Measurements from ENCODE around the gene MEGF6.

The MEGF6 gene

GRCh38 chr1:3537359-3537758, 73.9 kb downstream of the MEGF6 start:
- Histone ChIP-seq H3K36me3 (ENCODE audit: control insufficient read depth in 1 of 2, insufficient read depth in 2 of 2, low read depth in 1 of 2, low read length in 2 of 2) (no peaks in the 10 kb centered on the region), H2BK12ac (ENCODE audit: low read length in 2 of 2) (no peak overlapping the region), H3K18ac (ENCODE audit: low read depth in 1 of 2, low read length in 2 of 2) (no peak overlapping the region), H3K4me2 (ENCODE audit: low read length, poor library complexity, severe bottlenecking) (no peak overlapping the region), H2BK120ac (ENCODE audit: low read depth, low read length) (no peak overlapping the region), H3K23ac (ENCODE audit: low read length in 2 of 2) (no peak overlapping the region), H2AK5ac (ENCODE audit: low read length, severe bottlenecking) (no peak overlapping the region), H3K79me1 (replicated peaks; ENCODE audit: low read length, poor library complexity, severe bottlenecking) (no peaks in the 10 kb centered on the region), H2AFZ (ENCODE audit: low read depth, low read length) (no peak overlapping the region), H2BK5ac (ENCODE audit: low read depth, low read length, poor library complexity, severe bottlenecking) (no peak overlapping the region), H3K27ac (ENCODE audit: low read length, poor library complexity, severe bottlenecking) (no peak overlapping the region), H3K14ac (ENCODE audit: low read length in 2 of 2) (no peak overlapping the region), H3K4me3 (ENCODE audit: insufficient read depth in 1 of 2, low read depth in 1 of 2, low read length in 2 of 2) (no peak overlapping the region), H3K4ac (ENCODE audit: low read depth in 1 of 2, low read length in 2 of 2) (no peak overlapping the region), H2BK15ac (ENCODE audit: low read depth, poor library complexity, severe bottlenecking) (no peak overlapping the region), H3K27me3 (ENCODE audit: control insufficient read depth in 1 of 2, insufficient read depth in 1 of 2, low read length in 2 of 2) (peaks cover 0 to 55% of the 10 kb centered on the region in 2 experiments), H4K91ac (ENCODE audit: low read length) (no peak overlapping the region), H4K8ac (ENCODE audit: low read length) (no peak overlapping the region), H3K4me1 (ENCODE audit: control insufficient read depth, insufficient read depth, low read depth, low read length) (peaks cover 5% of the 10 kb centered on the region), H3K9ac (ENCODE audit: low read length) (no peak overlapping the region), H3K9me3 (ENCODE audit: control insufficient read depth, low read length) (no peaks in the 10 kb centered on the region)
- no peak for DNase-seq
- 93% methylated on average over 16 of the region's 16 CpGs for WGBS

GRCh38 chr1:3536420-3537195, 74.7 kb downstream of the MEGF6 start:
- WGBS, result 74% methylated on average over 20 of the region's 27 CpGs
- Histone ChIP-seq H3K4me2 (ENCODE audit: low read length, poor library complexity, severe bottlenecking) (no peak overlapping the region), H4K8ac (ENCODE audit: low read length) (no peak overlapping the region), H3K4me3 (ENCODE audit: insufficient read depth in 1 of 2, low read depth in 1 of 2, low read length in 2 of 2) (no peak overlapping the region), H2BK12ac (ENCODE audit: low read length in 2 of 2) (no peak overlapping the region), H2BK120ac (ENCODE audit: low read depth, low read length) (no peak overlapping the region), H3K4ac (ENCODE audit: low read depth in 1 of 2, low read length in 2 of 2) (no peak overlapping the region), H4K91ac (ENCODE audit: low read length) (no peak overlapping the region), H2AFZ (ENCODE audit: low read depth, low read length) (no peak overlapping the region), H3K4me1 (ENCODE audit: control insufficient read depth, insufficient read depth, low read depth, low read length) (peaks cover 7% of the 10 kb centered on the region), H2BK15ac (ENCODE audit: low read depth, poor library complexity, severe bottlenecking) (no peak overlapping the region), H2BK5ac (ENCODE audit: low read depth, low read length, poor library complexity, severe bottlenecking) (no peak overlapping the region), H2AK5ac (ENCODE audit: low read length, severe bottlenecking) (no peak overlapping the region), H3K9me3 (ENCODE audit: control insufficient read depth, low read length) (no peaks in the 10 kb centered on the region), H3K23ac (ENCODE audit: low read length in 2 of 2) (no peak overlapping the region), H3K18ac (ENCODE audit: low read depth in 1 of 2, low read length in 2 of 2) (no peak overlapping the region), H3K14ac (ENCODE audit: low read length in 2 of 2) (no peak overlapping the region), H3K79me1 (replicated peaks; ENCODE audit: low read length, poor library complexity, severe bottlenecking) (no peaks in the 10 kb centered on the region), H3K27me3 (ENCODE audit: control insufficient read depth in 1 of 2, insufficient read depth in 1 of 2, low read length in 2 of 2) (peaks cover 0 to 57% of the 10 kb centered on the region in 2 experiments), H3K36me3 (ENCODE audit: control insufficient read depth in 1 of 2, insufficient read depth in 2 of 2, low read depth in 1 of 2, low read length in 2 of 2) (no peaks in the 10 kb centered on the region), H3K9ac (ENCODE audit: low read length) (no peak overlapping the region), H3K27ac (ENCODE audit: low read length, poor library complexity, severe bottlenecking) (no peak overlapping the region)
- no peak for DNase-seq

GRCh38 chr1:3535732-3536131, 75.6 kb downstream of the MEGF6 start:
- Histone ChIP-seq H3K4me1 (ENCODE audit: control insufficient read depth, insufficient read depth, low read depth, low read length) (peaks cover 12% of the 10 kb centered on the region), H3K79me1 (replicated peaks; ENCODE audit: low read length, poor library complexity, severe bottlenecking) (no peaks in the 10 kb centered on the region), H3K27me3 (ENCODE audit: control insufficient read depth in 1 of 2, insufficient read depth in 1 of 2, low read length in 2 of 2) (peaks cover under 1 to 57% of the 10 kb centered on the region in 2 experiments), H3K4me3 (ENCODE audit: insufficient read depth in 1 of 2, low read depth in 1 of 2, low read length in 2 of 2) (no peak overlapping the region), H2BK5ac (ENCODE audit: low read depth, low read length, poor library complexity, severe bottlenecking) (no peak overlapping the region), H3K36me3 (ENCODE audit: control insufficient read depth in 1 of 2, insufficient read depth in 2 of 2, low read depth in 1 of 2, low read length in 2 of 2) (no peaks in the 10 kb centered on the region), H3K4me2 (ENCODE audit: low read length, poor library complexity, severe bottlenecking) (no peak overlapping the region), H3K9ac (ENCODE audit: low read length) (no peak overlapping the region), H2AK5ac (ENCODE audit: low read length, severe bottlenecking) (no peak overlapping the region), H2AFZ (ENCODE audit: low read depth, low read length) (no peak overlapping the region), H2BK120ac (ENCODE audit: low read depth, low read length) (no peak overlapping the region), H3K4ac (ENCODE audit: low read depth in 1 of 2, low read length in 2 of 2) (no peak overlapping the region), H2BK15ac (ENCODE audit: low read depth, poor library complexity, severe bottlenecking) (no peak overlapping the region), H4K91ac (ENCODE audit: low read length) (no peak overlapping the region), H3K23ac (ENCODE audit: low read length in 2 of 2) (no peak overlapping the region), H3K14ac (ENCODE audit: low read length in 2 of 2) (no peak overlapping the region), H3K27ac (ENCODE audit: low read length, poor library complexity, severe bottlenecking) (no peak overlapping the region), H2BK12ac (ENCODE audit: low read length in 2 of 2) (no peak overlapping the region), H3K18ac (ENCODE audit: low read depth in 1 of 2, low read length in 2 of 2) (no peak overlapping the region), H3K9me3 (ENCODE audit: control insufficient read depth, low read length) (no peaks in the 10 kb centered on the region), H4K8ac (ENCODE audit: low read length) (no peak overlapping the region)
- no peak for DNase-seq
- 83% methylated on average over 12 of the region's 12 CpGs for WGBS

- no peak overlapping the region for H3K9ac ChIP-seq (ENCODE audit: low read length)
- WGBS, result 87% methylated on average over 17 of the region's 17 CpGs
- no peak overlapping the region for H2BK120ac ChIP-seq (ENCODE audit: low read depth, low read length)
These were observed 76.3 kb downstream of the MEGF6 start for GRCh38 chr1:3534803-3535637.

More at GRCh38 chr1:3534803-3535637, 76.3 kb downstream of the MEGF6 start:
- H3K9me3 ChIP-seq (ENCODE audit: control insufficient read depth, low read length), result no peaks in the 10 kb centered on the region
- H3K27me3 ChIP-seq (ENCODE audit: control insufficient read depth in 1 of 2, insufficient read depth in 1 of 2, low read length in 2 of 2), result peaks cover 3 to 63% of the 10 kb centered on the region in 2 experiments
- no peak overlapping the region for H2AK5ac ChIP-seq (ENCODE audit: low read length, severe bottlenecking)
- no peak overlapping the region for H3K4me3 ChIP-seq (ENCODE audit: insufficient read depth in 1 of 2, low read depth in 1 of 2, low read length in 2 of 2)
- no peak overlapping the region for H3K14ac ChIP-seq (ENCODE audit: low read length in 2 of 2)
- H4K91ac ChIP-seq (ENCODE audit: low read length), result no peak overlapping the region
- no peak overlapping the region for H3K4me2 ChIP-seq (ENCODE audit: low read length, poor library complexity, severe bottlenecking)
- no peak overlapping the region for H3K23ac ChIP-seq (ENCODE audit: low read length in 2 of 2)
- no peak overlapping the region for H2BK15ac ChIP-seq (ENCODE audit: low read depth, poor library complexity, severe bottlenecking)
- no peak overlapping the region for H3K18ac ChIP-seq (ENCODE audit: low read depth in 1 of 2, low read length in 2 of 2)
- no peak overlapping the region for H4K8ac ChIP-seq (ENCODE audit: low read length)
- peaks cover 17% of the 10 kb centered on the region for H3K4me1 ChIP-seq (ENCODE audit: control insufficient read depth, insufficient read depth, low read depth, low read length)
- H3K36me3 ChIP-seq (ENCODE audit: control insufficient read depth in 1 of 2, insufficient read depth in 2 of 2, low read depth in 1 of 2, low read length in 2 of 2), result no peaks in the 10 kb centered on the region
- H2BK12ac ChIP-seq (ENCODE audit: low read length in 2 of 2), result no peak overlapping the region
- no peaks in the 10 kb centered on the region for H3K79me1 ChIP-seq (replicated peaks; ENCODE audit: low read length, poor library complexity, severe bottlenecking)
- H3K27ac ChIP-seq (ENCODE audit: low read length, poor library complexity, severe bottlenecking), result no peak overlapping the region
- H2BK5ac ChIP-seq (ENCODE audit: low read depth, low read length, poor library complexity, severe bottlenecking), result no peak overlapping the region
- no peak overlapping the region for H2AFZ ChIP-seq (ENCODE audit: low read depth, low read length)
- H3K4ac ChIP-seq (ENCODE audit: low read depth in 1 of 2, low read length in 2 of 2), result no peak overlapping the region
- DNase-seq, result no peak
